OCI-LY3 (cell line): ENCODE results near the gene CEP250.

Experiments used
- H2AFZ ChIP-seq: fragments of 200-600, 300-600 bp; shearing (Covaris generic); 2 replicates; pipeline ENCODE4 v1.6.0; 2014; ENCODE audit warnings: antibody characterized with exemption, low read depth, low read length
- H3K27ac ChIP-seq: fragments of 200-600, 300-600 bp; sonication (generic); 2 replicates; pipeline ENCODE4 v1.5.1; 2014; ENCODE audit warnings: mild to moderate bottlenecking, low read length, moderate library complexity, mixed read lengths
- H3K27me3 ChIP-seq: fragments of 200-600, 300-600 bp; sonication (generic); 2 replicates; pipeline ENCODE4 v1.6.1; 2014; ENCODE audit warnings: low read depth, low read length, mixed read lengths
- H3K36me3 ChIP-seq: fragments of 200-600, 300-600 bp; sonication (generic); replicated peaks from 2 replicates; pipeline ENCODE3; 2014; ENCODE audit warnings: low read depth, low read length, mixed read lengths
- H3K4me1 ChIP-seq: fragments of 300-600, 200-600 bp; sonication (generic); 2 replicates; pipeline ENCODE4 v1.6.1; 2014; ENCODE audit warnings: low read length, mixed read lengths
- H3K4me2 ChIP-seq: fragments of 200-600, 300-600 bp; sonication (generic); 2 replicates; pipeline ENCODE4 v1.6.1; 2014; ENCODE audit warnings: low read length, mixed read lengths
- H3K4me3 ChIP-seq: fragments of 300-600, 200-600 bp; sonication (generic); 2 replicates; pipeline ENCODE4 v1.5.1; 2014; ENCODE audit warnings: antibody characterized with exemption, mild to moderate bottlenecking, low read length, moderate library complexity
- H3K79me2 ChIP-seq: fragments of 300-600, 200-600 bp; shearing (Covaris generic); 2 replicates; pipeline ENCODE4 v1.6.1; 2014; ENCODE audit warnings: mild to moderate bottlenecking, low read length, mixed read lengths
- H3K9ac ChIP-seq: fragments of 300-600, 200-600 bp; shearing (Covaris generic); 2 replicates; pipeline ENCODE4 v1.6.0; 2014; ENCODE audit warnings: mild to moderate bottlenecking, low read length, moderate library complexity
- H3K9me3 ChIP-seq: fragments of 200-600, 300-600 bp; shearing (Covaris generic); 2 replicates; pipeline ENCODE4 v1.6.1; 2014; ENCODE audit warnings: low read length, mixed read lengths; ENCODE audit not compliant: insufficient read depth
- H4K20me1 ChIP-seq: fragments of 200-600, 300-600 bp; sonication (generic); 2 replicates; pipeline ENCODE4 v1.6.1; 2016; ENCODE audit warnings: low read length, mixed read lengths; ENCODE audit not compliant: insufficient read depth
- CTCF ChIP-seq: fragments of 200-600, 300-600 bp; sonication (generic); IDR thresholded peaks from 2 replicates; pipeline ENCODE4 v1.5.1; 2014; ENCODE audit warnings: antibody characterized with exemption, low read length, low read depth
- EZH2phosphoT487 ChIP-seq: fragments of 200-600 bp; shearing (Covaris generic); IDR thresholded peaks from 2 replicates; pipeline ENCODE4 v1.6.1; 2018; ENCODE audit warnings: antibody characterized with exemption, mixed run types, low read depth

The CEP250 gene

GRCh38 chr20:35504751-35505150 is 49.4 kb downstream of the CEP250 start:
- Histone ChIP-seq H3K9ac (no peak overlapping the region), H3K27ac (no peak overlapping the region), H2AFZ (no peak overlapping the region), H3K36me3 (peaks cover 51% of the 10 kb centered on the region), H3K9me3 (no peaks in the 10 kb centered on the region), H3K79me2 (no peaks in the 10 kb centered on the region), H4K20me1 (peaks cover 15% of the 10 kb centered on the region), H3K4me1 (peaks cover 24% of the 10 kb centered on the region), H3K4me3 (no peak overlapping the region), H3K27me3 (no peaks in the 10 kb centered on the region), H3K4me2 (no peak overlapping the region)
- TF ChIP-seq EZH2phosphoT487, result no peak
- TF ChIP-seq CTCF, result no peak

GRCh38 chr20:35506179-35506578 is 50.8 kb downstream of the CEP250 start:
- no peaks in the 10 kb centered on the region for H3K9me3 ChIP-seq
- H3K79me2 ChIP-seq, result no peaks in the 10 kb centered on the region
- no peak overlapping the region for H3K27ac ChIP-seq
- no peak overlapping the region for H2AFZ ChIP-seq
- peaks cover 19% of the 10 kb centered on the region for H3K4me1 ChIP-seq
- TF ChIP-seq CTCF, result no peak
- no peak for TF ChIP-seq EZH2phosphoT487
- peaks cover 54% of the 10 kb centered on the region for H3K36me3 ChIP-seq
- peaks cover 15% of the 10 kb centered on the region for H4K20me1 ChIP-seq
- H3K9ac ChIP-seq, result no peak overlapping the region
- H3K4me2 ChIP-seq, result no peak overlapping the region
- no peaks in the 10 kb centered on the region for H3K27me3 ChIP-seq
- H3K4me3 ChIP-seq, result no peak overlapping the region

GRCh38 chr20:35506872-35507638 is 51.7 kb downstream of the CEP250 start:
- Histone ChIP-seq H3K4me3 (no peak overlapping the region), H3K79me2 (no peaks in the 10 kb centered on the region), H3K4me1 (peaks cover 11% of the 10 kb centered on the region), H3K27ac (no peak overlapping the region), H3K27me3 (no peaks in the 10 kb centered on the region), H2AFZ (no peak overlapping the region), H3K36me3 (peaks cover 59% of the 10 kb centered on the region), H3K9ac (no peak overlapping the region), H4K20me1 (peaks cover 10% of the 10 kb centered on the region), H3K9me3 (no peaks in the 10 kb centered on the region), H3K4me2 (no peak overlapping the region)
- TF ChIP-seq EZH2phosphoT487, result no peak

GRCh38 chr20:35508493-35509218 is 53.3 kb downstream of the CEP250 start:
- Histone ChIP-seq H4K20me1 (no peaks in the 10 kb centered on the region; the same call in 1 of the 2 replicates), H3K4me3 (no peak overlapping the region), H3K79me2 (no peaks in the 10 kb centered on the region), H2AFZ (no peak overlapping the region), H3K36me3 (peaks cover 48% of the 10 kb centered on the region), H3K27me3 (no peaks in the 10 kb centered on the region), H3K9me3 (no peaks in the 10 kb centered on the region), H3K9ac (no peak overlapping the region), H3K4me1 (no peaks in the 10 kb centered on the region), H3K4me2 (no peak overlapping the region), H3K27ac (no peak overlapping the region)
- TF ChIP-seq EZH2phosphoT487, result no peak
